CD14-positive monocyte (primary cell): ENCODE results near the gene MAP2K4. TPM values are rescaled to one million over a fixed set of nuclear protein-coding genes. Genes with fewer than 3 reads are reported as not detected.

ENCODE experiments used
- DNase-seq, 3 donors: peaks; one replicate each; pipeline ENCODE4 v3.0.0-alpha.2; 2011 to 2022
- H2AFZ ChIP-seq: 2 replicates; pipeline ENCODE4 v1.6.0; 2012; ENCODE audit warnings: mild to moderate bottlenecking, low read depth, low read length, inconsistent platforms; ENCODE audit not compliant: insufficient read depth, poor library complexity, severe bottlenecking
- H3K27ac ChIP-seq, 2 donors: 1 replicate in 1 of 2; 2 replicates in 1 of 2; pipeline ENCODE4 v1.5.1; 2012 to 2013; ENCODE audit warnings: low read length in 2 of 2, control low read depth in 1 of 2, inconsistent platforms in 1 of 2, low read depth in 1 of 2, mild to moderate bottlenecking in 1 of 2
- H3K27me3 ChIP-seq, 2 donors: one replicate each; pipeline versions ENCODE4 v1.6.0 to v1.6.1; 2011 to 2013; ENCODE audit warnings: low read length in 2 of 2; ENCODE audit not compliant: control insufficient read depth in 2 of 2, insufficient read depth in 2 of 2
- H3K36me3 ChIP-seq, 2 donors: replicated peaks in 1 of 2; 1 replicate in 1 of 2; 2 replicates in 1 of 2; pipeline versions ENCODE4 v1.5.1 to v1.6.1; 2012 to 2013; ENCODE audit warnings: low read length in 2 of 2, control low read depth in 1 of 2, inconsistent platforms in 1 of 2, mild to moderate bottlenecking in 1 of 2; ENCODE audit not compliant: insufficient read depth in 2 of 2, control insufficient read depth in 1 of 2
- H3K4me1 ChIP-seq, 2 donors: 1 replicate in 1 of 2; 2 replicates in 1 of 2; pipeline versions ENCODE4 v1.5.1 to v1.6.1; 2012 to 2013; ENCODE audit warnings: low read length in 2 of 2, control low read depth in 1 of 2, inconsistent platforms in 1 of 2, mild to moderate bottlenecking in 1 of 2, moderate library complexity in 1 of 2; ENCODE audit not compliant: insufficient read depth in 2 of 2, control insufficient read depth in 1 of 2
- H3K4me2 ChIP-seq: replicated peaks from 2 replicates; pipeline ENCODE3; 2012; ENCODE audit warnings: low read length, moderate library complexity, mild to moderate bottlenecking; ENCODE audit not compliant: poor library complexity, severe bottlenecking; ENCODE audit errors: extremely low read depth
- H3K4me3 ChIP-seq, 3 experiments: fragments of 200-600 bp in 1 of 3; sonication (generic) in 1 of 3; replicated peaks in 1 of 3; 1 replicate in 2 of 3; 2 replicates in 1 of 3; pipeline ENCODE4 v1.5.1; 2011 to 2013; ENCODE audit warnings: low read length in 3 of 3, mild to moderate bottlenecking in 3 of 3, control low read depth in 2 of 3, low read depth in 2 of 3, inconsistent platforms in 1 of 3, moderate library complexity in 1 of 3
- H3K79me2 ChIP-seq: 2 replicates; pipeline ENCODE4 v1.6.0; 2012; ENCODE audit warnings: mild to moderate bottlenecking, control low read depth, inconsistent platforms, low read length, moderate library complexity; ENCODE audit not compliant: insufficient read depth
- H3K9ac ChIP-seq: 2 replicates; pipeline ENCODE4 v1.6.0; 2017; ENCODE audit warnings: low read length, mild to moderate bottlenecking; ENCODE audit not compliant: insufficient read depth, poor library complexity, severe bottlenecking
- H3K9me3 ChIP-seq, 2 donors: replicated peaks in 1 of 2; 1 replicate in 1 of 2; 2 replicates in 1 of 2; pipeline versions ENCODE4 v1.5.1 to v1.6.1; 2012 to 2013; ENCODE audit warnings: low read length in 2 of 2, control low read depth in 1 of 2; ENCODE audit not compliant: control insufficient read depth in 1 of 2, insufficient read depth in 1 of 2
- H4K20me1 ChIP-seq: 2 replicates; pipeline ENCODE4 v1.6.0; 2012; ENCODE audit warnings: mild to moderate bottlenecking, low read length, control low read depth, moderate library complexity; ENCODE audit not compliant: insufficient read depth
- H3K27ac Mint-ChIP-seq, 7 donors: one replicate each; pipeline ENCODE4 v1.8.0; 2020; ENCODE audit warnings: mild to moderate bottlenecking in 7 of 7, mixed read lengths in 7 of 7, moderate library complexity in 6 of 7, inconsistent platforms in 2 of 7
- H3K27me3 Mint-ChIP-seq, 3 donors: one replicate each; pipeline ENCODE4 v1.8.0; 2021 to 2022; ENCODE audit warnings: low read depth in 3 of 3, mild to moderate bottlenecking in 3 of 3, mixed read lengths in 3 of 3, moderate library complexity in 3 of 3, inconsistent platforms in 1 of 3
- H3K36me3 Mint-ChIP-seq, 2 donors: one replicate each; pipeline ENCODE4 v1.8.0; 2020; ENCODE audit warnings: mixed read lengths in 2 of 2, inconsistent platforms in 1 of 2, mild to moderate bottlenecking in 1 of 2
- H3K4me1 Mint-ChIP-seq: one replicate; pipeline ENCODE4 v1.8.0; 2020; ENCODE audit warnings: mild to moderate bottlenecking, mixed read lengths
- H3K4me3 Mint-ChIP-seq, 2 donors: one replicate each; pipeline ENCODE4 v1.8.0; 2020; ENCODE audit warnings: mild to moderate bottlenecking in 2 of 2, mixed read lengths in 2 of 2, moderate library complexity in 1 of 2
- H3K9me3 Mint-ChIP-seq, 7 donors: one replicate each; pipeline ENCODE4 v1.8.0; 2020 to 2022; ENCODE audit warnings: mixed read lengths in 7 of 7, mild to moderate bottlenecking in 6 of 7, moderate library complexity in 6 of 7, inconsistent platforms in 2 of 7
- CTCF ChIP-seq: fragments of 200-600 bp; IDR thresholded peaks from one replicate; pipeline ENCODE4 v1.8.0; 2022; ENCODE audit warnings: antibody characterized with exemption, mild to moderate bottlenecking
- WGBS: methylation state at CpG from one replicate; pipeline ENCODE4 v1.1.5; 2013; ENCODE audit warnings: missing lambda C conversion rate; ENCODE audit not compliant: insufficient coverage; 5-methylcytosine and 5-hydroxymethylcytosine counted together
- intact Hi-C, 2 donors: fragments of 100-400 bp; cut with micrococcal nuclease; formaldehyde crosslinking; loops; one replicate each; pipeline versions ENCODE4 v1.15.0 to v1.15.1; 2023
- polyA plus RNA-seq, 3 donors: library from polyadenylated mRNA; depleted of rRNA in 1 of 3; unstranded in 2 of 3; stranded (reverse) in 1 of 3; fragments of 300-500 nt in 2 of 3; fragments of >200 nt in 1 of 3; fragmentation: Illumina TruSeq in 2 of 3; gene quantifications; 1 replicate in 2 of 3; 2 replicates in 1 of 3; pipeline ENCODE4 v1.2.3, GENCODE V29; 2012 to 2021

Gene MAP2K4
- polyA plus RNA-seq, 3 donors: 8.1 to 41.8 (median 23.2) TPM

DNA sequence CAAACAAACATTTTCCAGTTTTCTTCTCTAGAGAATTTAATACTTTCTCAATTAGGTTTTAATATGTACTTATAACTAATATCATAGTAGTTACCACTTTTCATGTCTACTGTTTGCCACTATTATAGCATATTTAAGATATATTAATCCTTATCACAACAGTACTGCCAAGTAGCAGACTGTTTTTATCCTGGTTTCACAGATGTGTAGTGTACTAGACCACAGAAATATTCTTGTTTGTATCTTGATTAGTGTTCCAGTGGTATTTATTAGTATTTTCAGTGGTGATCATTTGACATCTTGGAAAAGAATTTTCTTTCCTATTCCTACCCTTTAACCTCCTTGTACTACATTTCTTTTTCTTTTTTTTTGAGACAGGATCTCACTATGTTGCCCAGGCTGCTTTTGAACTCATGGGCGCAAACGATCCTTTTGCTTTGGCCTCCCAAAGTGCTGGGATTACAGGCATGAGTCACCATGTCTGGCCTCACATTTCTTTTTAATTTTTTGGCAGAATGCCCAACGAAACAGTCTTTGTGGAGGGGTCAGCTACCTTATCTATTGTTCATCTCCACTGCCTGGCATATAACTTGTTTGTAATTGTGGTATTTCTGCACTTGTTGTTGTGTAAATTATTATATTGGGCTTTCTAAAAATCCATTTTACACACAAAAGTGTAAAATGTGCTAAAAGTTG is 27.2 kb downstream of the MAP2K4 start:
- no peak overlapping the region for H2AFZ ChIP-seq
- 70% methylated on average over 2 of the region's 3 CpGs for WGBS
- H3K4me3 ChIP-seq: no peak overlapping the region
- no peak for DNase-seq
- H3K27ac ChIP-seq: no peak overlapping the region
- H3K4me3 Mint-ChIP-seq: no peak overlapping the region
- no peaks in the 10 kb centered on the region for H3K36me3 Mint-ChIP-seq
- peaks cover 0 to 6% of the 10 kb centered on the region in 2 donors for H3K4me1 ChIP-seq
- H3K79me2 ChIP-seq: peaks cover 72% of the 10 kb centered on the region
- H3K27me3 Mint-ChIP-seq: no peaks in the 10 kb centered on the region
- H3K9ac ChIP-seq: no peak overlapping the region
- no peaks in the 10 kb centered on the region for H3K9me3 ChIP-seq
- H3K27me3 ChIP-seq: no peaks in the 10 kb centered on the region
- TF ChIP-seq CTCF: no peak
- intact Hi-C loops: no loop called here
- H4K20me1 ChIP-seq: peaks cover 99% of the 10 kb centered on the region
- no peaks in the 10 kb centered on the region for H3K9me3 Mint-ChIP-seq
- H3K4me2 ChIP-seq: no peak overlapping the region
- H3K36me3 ChIP-seq: no peaks in the 10 kb centered on the region
- H3K4me1 Mint-ChIP-seq: peaks cover 15% of the 10 kb centered on the region
- peak overlapping the region in 2 of 7 donors; percentile 16 to 38 for H3K27ac Mint-ChIP-seq

DNA sequence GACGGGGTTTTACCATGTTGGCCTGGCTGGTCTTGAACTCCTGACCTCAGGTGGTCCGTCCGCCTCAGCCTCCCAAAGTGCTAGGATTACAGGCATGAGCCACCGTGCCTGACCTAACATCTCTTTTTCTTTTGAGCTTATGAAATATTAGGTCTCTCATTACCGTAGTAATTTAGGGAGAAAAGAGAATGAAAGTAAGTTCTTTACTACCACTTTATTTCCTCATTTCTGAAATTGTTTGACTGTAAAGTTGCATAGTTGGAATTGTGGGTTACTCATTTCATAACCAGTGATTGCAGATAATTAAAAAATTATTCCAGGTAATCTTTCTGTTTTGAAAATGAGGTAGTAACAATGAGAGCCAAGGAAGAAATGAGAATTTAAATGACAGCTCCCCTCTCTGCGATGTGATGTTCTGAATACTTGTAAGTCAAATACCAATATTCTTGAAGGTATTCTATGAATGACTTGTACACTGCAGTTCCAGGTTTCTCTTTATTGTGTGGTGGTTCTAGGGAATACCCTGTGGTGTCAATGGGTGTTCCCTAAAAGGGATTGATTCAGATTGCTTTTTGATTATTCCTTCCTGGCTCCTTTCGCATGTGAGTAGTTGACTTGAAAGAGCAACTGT is 28.3 kb downstream of the MAP2K4 start:
- Mint-ChIP-seq H3K27ac (peak overlapping the region in 3 of 7 donors; percentile 7 to 66 (median 41)), H3K9me3 (no peaks in the 10 kb centered on the region), H3K4me3 (no peak overlapping the region), H3K4me1 (peaks cover 19% of the 10 kb centered on the region), H3K36me3 (no peaks in the 10 kb centered on the region), H3K27me3 (no peaks in the 10 kb centered on the region)
- H3K4me3 ChIP-seq: no peak overlapping the region
- H3K9me3 ChIP-seq: no peaks in the 10 kb centered on the region
- H3K9ac ChIP-seq: no peak overlapping the region
- H4K20me1 ChIP-seq: peaks cover 100% of the 10 kb centered on the region
- no peak for TF ChIP-seq CTCF
- H3K27ac ChIP-seq: no peak overlapping the region
- H3K36me3 ChIP-seq: no peaks in the 10 kb centered on the region
- H3K79me2 ChIP-seq: peaks cover 65% of the 10 kb centered on the region
- no peak for DNase-seq
- no peak overlapping the region for H2AFZ ChIP-seq
- intact Hi-C loops: no loop called here
- 100% methylated on average over 1 of the region's 7 CpGs for WGBS
- no peaks in the 10 kb centered on the region for H3K27me3 ChIP-seq
- H3K4me2 ChIP-seq: no peak overlapping the region
- H3K4me1 ChIP-seq: peaks cover 0 to 6% of the 10 kb centered on the region in 2 donors
